T-helper 9 cell (primary cell): ENCODE measurements around the gene NUP214.

Source experiments
- DNase-seq: peaks from one replicate; pipeline ENCODE4 v3.0.0-alpha.2; 2020

NUP214 gene

DNA sequence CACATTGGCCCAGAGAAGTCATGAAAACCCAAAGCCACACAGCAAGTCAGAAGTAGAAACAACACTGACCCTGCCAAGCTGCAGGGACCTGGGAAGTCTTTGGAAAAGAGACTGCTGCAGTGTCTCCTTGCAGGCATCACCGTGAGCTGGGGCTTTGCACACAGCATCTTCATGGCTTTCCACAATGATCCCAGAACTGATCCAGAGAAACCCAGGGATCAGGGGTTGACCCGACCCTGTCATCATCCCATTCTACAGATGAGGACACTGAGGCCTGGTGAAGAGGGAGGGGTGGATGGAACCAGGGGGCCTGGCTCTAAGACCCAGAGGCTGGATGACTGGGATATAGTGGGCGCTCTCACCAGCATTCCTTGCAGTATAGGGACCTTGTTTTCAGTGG is 155.3 kb downstream of the NUP214 start:
- DNase-seq, result no peak

DNA sequence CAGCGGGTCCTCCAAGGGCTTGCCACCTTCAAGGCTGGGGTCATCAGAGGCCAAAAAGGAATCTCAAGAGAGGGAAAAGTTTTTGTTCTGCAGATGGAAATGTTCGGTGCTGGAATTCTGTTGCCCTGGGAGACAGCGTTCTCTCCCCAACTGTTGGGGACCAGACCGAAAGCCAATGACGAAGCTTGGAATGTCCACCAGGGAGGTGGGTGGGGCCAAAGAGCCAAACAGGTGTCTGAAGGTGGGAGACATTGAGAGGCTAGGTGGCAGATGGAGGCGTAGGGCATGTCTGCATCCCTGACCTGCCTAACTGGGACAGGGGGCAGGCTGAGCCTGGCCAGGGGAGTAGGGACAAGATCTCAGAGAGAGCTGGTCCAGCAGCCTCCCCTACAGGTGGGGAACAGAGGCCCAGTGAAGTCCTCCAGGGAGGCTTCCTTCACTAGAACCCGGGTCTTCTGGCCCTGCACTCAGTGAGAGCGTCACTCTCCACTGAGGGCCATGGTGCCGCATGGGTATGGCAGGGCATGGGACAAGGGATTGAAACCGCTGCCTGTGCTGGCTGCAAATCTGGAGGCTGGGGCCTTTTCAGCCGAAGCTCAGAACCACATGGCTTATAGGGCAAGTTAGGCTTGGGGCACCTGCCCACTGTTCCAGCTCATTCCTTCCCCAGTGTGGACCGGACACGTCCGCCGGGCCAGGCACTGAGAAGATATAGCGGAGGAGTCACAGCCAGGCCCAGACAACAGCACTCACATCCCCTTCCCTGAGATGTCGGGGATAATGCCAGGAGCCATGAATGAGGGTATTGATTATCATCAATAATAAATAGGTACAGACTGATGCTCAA is 156.0 kb downstream of the NUP214 start:
- DNase-seq, result no peak

DNA sequence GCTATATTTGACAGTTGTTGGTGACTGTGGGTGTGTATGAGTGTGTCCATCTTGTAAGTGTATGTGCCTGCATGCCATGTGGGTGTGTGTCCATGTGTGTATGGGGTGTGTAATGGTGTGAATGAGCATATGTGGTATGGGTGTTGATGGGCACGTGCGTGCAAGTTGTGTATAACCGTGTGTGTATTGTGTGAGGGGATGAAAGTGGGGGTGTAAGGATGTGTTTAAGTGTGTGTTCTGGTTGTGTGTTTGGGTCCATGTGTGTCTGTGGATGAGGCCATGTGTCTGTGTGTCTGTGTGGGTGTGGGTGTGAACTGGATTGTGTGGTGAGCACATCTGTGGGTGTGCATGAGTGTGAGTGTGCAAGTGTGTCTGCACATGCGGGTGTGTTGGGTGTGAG is 156.8 kb downstream of the NUP214 start:
- no peak for DNase-seq

DNA sequence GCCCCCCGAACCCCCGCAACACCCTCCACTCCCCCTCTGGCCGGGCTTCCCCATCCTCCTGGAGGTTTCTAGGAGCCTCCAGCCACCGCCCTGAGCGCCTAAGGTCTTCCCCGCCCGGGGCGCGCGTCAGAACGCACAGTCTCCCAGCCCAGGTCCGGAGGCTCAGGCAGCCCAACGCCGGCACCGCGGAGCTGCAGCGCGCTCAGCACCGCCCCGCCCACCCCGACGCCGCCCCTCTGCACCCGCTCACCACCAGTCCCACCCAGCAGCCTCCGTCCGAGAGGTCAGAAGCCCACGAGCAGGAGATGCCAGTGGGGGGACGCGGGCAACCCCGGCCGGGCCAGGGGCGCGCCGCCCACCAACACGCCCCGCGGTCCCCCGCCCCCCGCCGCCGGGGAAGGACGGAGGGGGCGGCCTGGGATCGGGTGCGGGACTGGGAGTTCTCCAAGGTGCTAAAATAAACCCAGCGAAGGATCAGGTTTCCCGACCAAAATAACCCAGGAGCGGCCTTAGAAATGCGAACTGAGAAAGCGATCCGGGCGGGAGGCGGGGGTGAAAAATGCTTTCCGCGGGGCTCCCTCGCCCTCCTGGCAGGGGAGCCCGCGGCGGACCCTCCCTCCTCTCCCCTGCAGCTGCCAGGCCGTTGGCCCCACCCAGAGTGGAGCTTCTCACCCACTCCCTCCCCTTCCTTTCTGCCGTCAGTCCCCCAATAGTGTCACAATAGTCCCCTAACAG is 157.5 kb downstream of the NUP214 start:
- no peak for DNase-seq
